KMS-11 (cell line): ENCODE results near the gene SPATA16.

ENCODE experiments used
- H2AFZ ChIP-seq: fragments of 200-600 bp; sonication (generic); 2 replicates; pipeline ENCODE4 v1.6.1; 2016; ENCODE audit warnings: antibody characterized with exemption, mixed run types, low read depth
- H3K27ac ChIP-seq: fragments of 200-600 bp; sonication (generic); 2 replicates; pipeline ENCODE4 v1.6.1; 2016; ENCODE audit warnings: mild to moderate bottlenecking, mixed run types
- H3K27me3 ChIP-seq: fragments of 200-600 bp; sonication (generic); 2 replicates; pipeline ENCODE4 v1.6.1; 2017; ENCODE audit warnings: mild to moderate bottlenecking, low read depth, mixed run types, moderate library complexity; ENCODE audit not compliant: insufficient read depth
- H3K36me3 ChIP-seq: fragments of 200-600 bp; sonication (generic); 2 replicates; pipeline ENCODE4 v1.6.1; 2017; ENCODE audit warnings: mild to moderate bottlenecking, mixed run types; ENCODE audit not compliant: insufficient read depth
- H3K4me1 ChIP-seq: fragments of 200-600 bp; sonication (generic); 2 replicates; pipeline ENCODE4 v1.6.1; 2016; ENCODE audit warnings: mild to moderate bottlenecking, low read depth, mixed run types; ENCODE audit not compliant: poor library complexity, severe bottlenecking
- H3K4me2 ChIP-seq: fragments of 200-600 bp; sonication (generic); 2 replicates; pipeline ENCODE4 v1.7.0; 2016; ENCODE audit warnings: mild to moderate bottlenecking, mixed run types
- H3K4me3 ChIP-seq: fragments of 200-600 bp; sonication (generic); IDR thresholded peaks from 2 replicates; pipeline ENCODE4 v1.6.1; 2017; ENCODE audit warnings: low read depth, low read length, mixed read lengths; ENCODE audit not compliant: insufficient read depth
- H3K79me2 ChIP-seq: fragments of 200-600 bp; sonication (generic); 2 replicates; pipeline ENCODE4 v1.6.1; 2016; ENCODE audit warnings: low read depth, mixed run types; ENCODE audit not compliant: insufficient read depth
- H3K9ac ChIP-seq: fragments of 200-600 bp; sonication (generic); 2 replicates; pipeline ENCODE4 v1.6.1; 2016; ENCODE audit warnings: mild to moderate bottlenecking, mixed run types
- H4K20me1 ChIP-seq: fragments of 200-600 bp; sonication (generic); 2 replicates; pipeline ENCODE4 v1.6.1; 2016; ENCODE audit warnings: mild to moderate bottlenecking, mixed run types; ENCODE audit not compliant: insufficient read depth
- CTCF ChIP-seq: fragments of 200-600 bp; sonication (generic); conservative IDR thresholded peaks from 2 replicates; pipeline ENCODE4 v1.6.1; 2017; ENCODE audit warnings: low read depth, mild to moderate bottlenecking, antibody characterized with exemption, low read length, moderate library complexity, mixed read lengths

The SPATA16 gene

GRCh38 chr3:173064631-173065030 lies 76.4 kb downstream of the SPATA16 start:
- Histone ChIP-seq H3K36me3 (no peaks in the 10 kb centered on the region), H3K79me2 (no peaks in the 10 kb centered on the region), H3K27ac (no peak overlapping the region), H3K4me3 (no peak overlapping the region), H2AFZ (no peak overlapping the region), H4K20me1 (no peaks in the 10 kb centered on the region), H3K4me2 (no peak overlapping the region), H3K9ac (no peak overlapping the region), H3K4me1 (peaks cover 26% of the 10 kb centered on the region), H3K27me3 (no peaks in the 10 kb centered on the region)
- TF ChIP-seq CTCF: no peak

GRCh38 chr3:173058229-173058628 lies 82.8 kb downstream of the SPATA16 start:
- H3K27ac ChIP-seq: no peak overlapping the region
- H3K4me3 ChIP-seq: no peak overlapping the region
- H2AFZ ChIP-seq: no peak overlapping the region
- H3K4me2 ChIP-seq: no peak overlapping the region
- H3K9ac ChIP-seq: no peak overlapping the region
- no peaks in the 10 kb centered on the region for H4K20me1 ChIP-seq
- H3K36me3 ChIP-seq: no peaks in the 10 kb centered on the region
- TF ChIP-seq CTCF: no peak
- no peaks in the 10 kb centered on the region for H3K79me2 ChIP-seq
- no peaks in the 10 kb centered on the region for H3K27me3 ChIP-seq
- no peaks in the 10 kb centered on the region for H3K4me1 ChIP-seq

- Histone ChIP-seq H3K36me3 (no peaks in the 10 kb centered on the region), H3K9ac (no peak overlapping the region), H3K4me1 (no peaks in the 10 kb centered on the region), H3K27ac (no peak overlapping the region), H3K79me2 (no peaks in the 10 kb centered on the region), H4K20me1 (no peaks in the 10 kb centered on the region), H2AFZ (no peak overlapping the region), H3K27me3 (no peaks in the 10 kb centered on the region), H3K4me2 (no peak overlapping the region), H3K4me3 (no peak overlapping the region)
- no peak for TF ChIP-seq CTCF
These were observed 85.7 kb downstream of the SPATA16 start for GRCh38 chr3:173055228-173055933.

GRCh38 chr3:173049360-173049759 lies 91.7 kb downstream of the SPATA16 start:
- Histone ChIP-seq H3K79me2 (no peaks in the 10 kb centered on the region), H3K36me3 (no peaks in the 10 kb centered on the region), H2AFZ (no peak overlapping the region), H3K27ac (no peak overlapping the region), H3K9ac (no peak overlapping the region), H3K4me1 (no peaks in the 10 kb centered on the region), H3K4me3 (no peak overlapping the region), H3K4me2 (no peak overlapping the region), H3K27me3 (no peaks in the 10 kb centered on the region), H4K20me1 (no peaks in the 10 kb centered on the region)
- TF ChIP-seq CTCF: no peak
